HG03432 (cell line): ENCODE data around the gene NPR3.

ENCODE experiments used
- ATAC-seq: cut with Tn5 transposase; IDR thresholded peaks from one replicate; pipeline ENCODE4 v1.9.1; 2021; ENCODE audit warnings: mild to moderate bottlenecking, moderate library complexity; ENCODE audit not compliant: unreplicated experiment

The NPR3 gene

DNA sequence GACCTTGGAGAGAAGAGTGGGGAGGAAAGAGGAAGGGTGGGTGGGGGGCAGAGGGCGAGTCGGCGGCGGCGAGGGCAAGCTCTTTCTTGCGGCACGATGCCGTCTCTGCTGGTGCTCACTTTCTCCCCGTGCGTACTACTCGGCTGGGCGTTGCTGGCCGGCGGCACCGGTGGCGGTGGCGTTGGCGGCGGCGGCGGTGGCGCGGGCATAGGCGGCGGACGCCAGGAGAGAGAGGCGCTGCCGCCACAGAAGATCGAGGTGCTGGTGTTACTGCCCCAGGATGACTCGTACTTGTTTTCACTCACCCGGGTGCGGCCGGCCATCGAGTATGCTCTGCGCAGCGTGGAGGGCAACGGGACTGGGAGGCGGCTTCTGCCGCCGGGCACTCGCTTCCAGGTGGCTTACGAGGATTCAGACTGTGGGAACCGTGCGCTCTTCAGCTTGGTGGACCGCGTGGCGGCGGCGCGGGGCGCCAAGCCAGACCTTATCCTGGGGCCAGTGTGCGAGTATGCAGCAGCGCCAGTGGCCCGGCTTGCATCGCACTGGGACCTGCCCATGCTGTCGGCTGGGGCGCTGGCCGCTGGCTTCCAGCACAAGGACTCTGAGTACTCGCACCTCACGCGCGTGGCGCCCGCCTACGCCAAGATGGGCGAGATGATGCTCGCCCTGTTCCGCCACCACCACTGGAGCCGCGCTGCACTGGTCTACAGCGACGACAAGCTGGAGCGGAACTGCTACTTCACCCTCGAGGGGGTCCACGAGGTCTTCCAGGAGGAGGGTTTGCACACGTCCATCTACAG, 760 bp downstream of the NPR3 start:
- ATAC-seq = no peak

GRCh38 chr5:32712481-32713360, 1.6 kb downstream of the NPR3 start:
- ATAC-seq = no peak

DNA sequence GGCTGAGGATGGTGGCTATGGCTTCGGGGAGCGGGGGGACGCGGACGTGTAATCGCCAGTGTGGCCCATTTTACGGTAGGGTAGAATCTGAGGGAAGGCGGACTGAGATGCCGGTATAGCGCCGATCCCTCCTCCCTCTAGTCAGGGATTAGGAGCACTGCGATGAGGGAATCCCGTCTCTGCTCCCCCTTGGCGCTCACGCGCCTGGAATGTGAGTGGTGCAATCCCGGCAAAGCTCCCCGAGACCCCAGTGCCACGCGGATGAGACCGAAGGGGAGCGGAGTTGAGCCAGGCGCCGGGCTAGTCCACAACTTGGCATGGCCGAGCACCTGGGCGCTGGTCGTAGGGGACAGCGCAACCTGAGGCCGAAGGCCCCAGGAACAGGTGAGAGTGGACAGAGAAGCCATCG, 2.2 kb downstream of the NPR3 start:
- no peak for ATAC-seq

- ATAC-seq = no peak
These were observed 2.8 kb downstream of the NPR3 start for GRCh38 chr5:32713770-32714381.

DNA sequence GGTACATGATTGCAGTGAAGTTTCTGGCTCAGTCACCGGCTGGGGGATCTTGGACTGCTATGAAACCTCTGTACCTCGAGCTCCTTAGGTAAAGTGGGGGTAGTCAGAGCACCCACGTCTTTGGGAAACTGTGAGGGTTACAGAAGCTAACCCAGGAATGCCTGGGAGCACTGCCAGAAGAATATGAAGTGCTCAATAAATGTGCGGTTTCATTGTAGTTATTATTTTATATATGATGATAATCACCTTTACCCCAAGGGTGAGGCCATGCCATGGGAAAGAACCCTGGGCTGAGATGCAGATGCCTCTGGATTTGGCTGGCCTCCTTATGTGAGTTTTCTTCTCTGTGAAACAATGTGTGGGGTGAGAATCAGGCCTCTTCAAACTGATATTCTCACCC, 3.7 kb downstream of the NPR3 start:
- no peak for ATAC-seq

GRCh38 chr5:32720300-32720699, 9.2 kb downstream of the NPR3 start:
- no peak for ATAC-seq

DNA sequence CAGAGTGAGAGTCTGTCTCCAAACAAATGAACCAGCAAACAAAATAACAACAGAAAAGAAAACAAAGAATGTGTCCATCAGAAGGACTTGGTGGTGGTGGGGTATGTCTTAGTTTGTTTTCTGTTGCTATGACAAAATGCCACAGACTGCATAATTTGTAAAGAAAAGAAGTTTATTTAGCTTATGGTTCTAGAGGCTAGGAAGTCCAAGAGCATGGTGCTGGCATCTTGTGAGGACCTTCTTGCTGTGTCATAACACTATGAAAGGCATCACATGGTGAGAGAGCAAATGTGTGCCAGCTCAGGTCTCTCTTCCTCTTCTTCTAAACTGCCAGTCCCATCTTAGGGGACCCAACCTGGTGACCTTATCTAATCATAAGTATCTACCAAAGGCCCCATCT, 10.5 kb downstream of the NPR3 start:
- no peak for ATAC-seq

GRCh38 chr5:32722957-32723356, 11.8 kb downstream of the NPR3 start:
- ATAC-seq = no peak

DNA sequence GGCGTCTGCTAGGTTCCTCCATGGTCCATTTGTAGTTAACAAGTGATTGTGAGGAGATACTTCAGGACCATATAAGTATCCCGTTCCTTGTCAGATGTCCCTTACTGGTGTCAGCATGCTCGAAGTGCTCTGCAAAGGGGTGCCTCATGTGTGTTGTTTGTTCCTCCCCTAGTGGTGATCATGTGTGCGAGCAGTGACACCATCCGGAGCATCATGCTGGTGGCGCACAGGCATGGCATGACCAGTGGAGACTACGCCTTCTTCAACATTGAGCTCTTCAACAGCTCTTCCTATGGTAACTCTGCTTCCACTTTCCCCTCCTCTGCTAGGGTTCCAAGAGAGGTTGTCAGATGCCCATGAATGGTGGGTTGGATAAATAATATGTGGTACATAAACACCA, 13.4 kb downstream of the NPR3 start:
- ATAC-seq = no peak

DNA sequence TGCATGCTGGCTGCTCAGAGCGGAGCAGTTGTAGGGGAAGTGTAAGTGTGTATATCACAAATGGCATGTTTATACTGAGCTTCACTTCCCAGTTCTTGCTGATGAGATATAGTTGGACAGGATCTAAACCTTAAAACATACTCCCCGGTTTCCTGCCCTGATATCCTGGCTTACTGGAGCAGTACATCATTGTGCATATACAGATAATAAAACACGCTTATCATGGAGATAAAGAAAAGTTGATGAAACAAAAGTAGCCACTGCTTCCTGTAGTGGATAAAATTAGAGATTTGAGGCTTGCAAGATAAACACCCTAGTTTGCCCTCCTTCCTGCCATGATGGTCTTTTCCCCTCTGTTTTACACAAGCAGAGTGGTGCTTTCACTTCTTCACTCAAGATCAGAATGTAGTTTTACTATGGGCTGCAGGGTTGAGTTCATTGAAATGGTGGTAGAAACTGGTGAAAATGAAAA, 15.0 kb downstream of the NPR3 start:
- ATAC-seq = no peak

DNA sequence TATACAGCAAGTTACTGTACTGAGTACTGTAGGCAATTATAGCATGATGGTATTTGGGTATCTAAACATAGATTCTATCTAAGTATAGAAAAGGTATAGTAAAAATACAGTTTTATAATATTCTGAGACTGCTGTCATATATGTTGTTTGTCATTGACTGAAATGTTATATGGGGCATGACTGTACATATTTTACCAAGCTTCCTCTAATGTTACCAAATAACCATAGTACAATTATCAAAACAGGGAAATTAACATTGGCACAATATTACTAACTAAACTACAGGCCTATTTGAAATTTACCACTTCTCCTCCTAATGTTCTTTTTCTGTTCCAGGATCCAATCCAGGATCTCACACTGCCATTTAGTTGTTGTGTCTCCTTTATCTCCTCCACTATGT, 18.5 kb downstream of the NPR3 start:
- no peak for ATAC-seq

- ATAC-seq = no peak
These were observed 22.6 kb downstream of the NPR3 start for GRCh38 chr5:32733590-32734340.

DNA sequence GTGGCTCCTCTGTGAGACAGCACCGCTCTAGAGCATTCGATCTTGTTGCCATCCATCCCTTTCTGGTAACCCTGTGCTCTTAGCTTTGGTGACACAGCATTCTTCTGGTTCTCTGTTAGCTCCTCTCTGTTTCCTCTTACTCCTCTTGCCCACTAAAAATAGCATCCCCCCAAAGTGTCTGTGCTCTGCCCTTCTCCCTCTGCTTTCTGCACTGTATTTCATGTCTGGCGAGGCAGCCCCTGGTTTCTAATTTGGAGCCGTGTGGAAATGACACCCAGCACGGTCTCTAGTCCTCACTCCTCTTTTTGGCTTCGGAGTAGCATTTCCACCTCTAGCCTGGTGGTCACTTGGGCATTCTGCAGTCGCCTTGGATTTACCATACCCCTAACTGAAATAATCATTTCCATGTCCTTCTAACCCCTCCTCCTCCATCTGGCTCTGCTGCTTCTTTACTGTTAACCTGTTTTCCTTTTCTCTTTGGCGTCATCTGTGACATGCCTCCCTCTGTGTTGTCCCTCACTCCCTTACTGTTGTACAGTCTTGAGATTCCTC, 23.8 kb downstream of the NPR3 start:
- no peak for ATAC-seq

- no peak for ATAC-seq
These were observed 24.4 kb downstream of the NPR3 start for GRCh38 chr5:32735512-32735911.

DNA sequence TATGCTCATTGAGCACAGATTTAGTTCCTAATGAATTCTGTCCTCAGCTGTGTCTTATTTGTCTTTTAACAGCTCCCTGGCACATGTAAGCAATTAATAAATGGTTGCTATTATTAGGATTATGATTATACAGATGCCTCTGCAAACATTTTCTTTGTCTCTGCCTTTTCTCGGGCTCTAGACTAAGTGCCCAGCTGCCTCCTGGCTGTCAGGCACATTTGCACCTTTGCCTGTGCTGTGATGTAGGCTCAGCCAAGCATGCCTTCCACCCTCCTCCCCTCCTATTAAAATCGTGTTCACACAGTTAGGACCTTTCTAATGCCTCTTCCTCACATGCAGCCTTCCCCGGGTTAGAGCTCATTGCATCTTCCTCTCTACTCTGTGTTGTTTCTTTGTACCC, 25.7 kb downstream of the NPR3 start:
- no peak for ATAC-seq

DNA sequence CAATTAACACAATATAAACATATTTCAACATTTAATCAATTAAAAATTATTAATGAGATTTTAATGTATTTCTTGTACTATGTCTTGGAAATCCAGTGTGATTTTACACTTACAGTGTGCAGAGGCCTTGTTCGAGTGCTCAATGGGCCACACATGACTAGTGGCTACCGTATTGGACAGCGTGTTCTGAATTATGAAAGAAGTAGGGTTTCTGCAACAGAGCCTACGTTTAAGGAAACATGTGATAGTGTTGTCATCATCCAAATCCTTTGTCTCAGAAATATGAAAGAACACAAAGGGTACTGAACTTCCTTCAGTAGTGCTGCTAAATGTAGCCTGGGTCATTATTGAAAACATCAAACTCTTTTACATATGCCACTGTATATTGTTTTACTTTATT, 29.5 kb downstream of the NPR3 start:
- ATAC-seq = no peak

DNA sequence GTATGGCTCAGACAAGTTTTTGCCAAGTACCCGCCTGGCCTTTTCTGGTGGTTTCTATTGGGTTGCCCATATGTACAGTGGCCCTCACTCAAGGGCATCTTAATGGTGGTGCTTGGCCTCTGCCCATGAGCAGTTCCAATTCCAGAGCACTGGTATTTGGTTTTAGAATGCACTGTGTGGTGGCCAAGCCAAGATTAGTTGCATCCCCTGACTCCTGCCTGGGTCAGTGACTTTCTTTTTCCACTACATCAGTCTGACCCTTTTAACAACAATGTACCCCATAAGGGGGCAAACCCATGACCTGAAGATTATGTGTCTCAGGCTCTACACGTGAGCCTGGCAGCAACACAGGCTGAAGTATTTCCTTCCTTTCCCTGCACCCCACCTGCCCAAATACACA, 34.2 kb downstream of the NPR3 start:
- no peak for ATAC-seq

DNA sequence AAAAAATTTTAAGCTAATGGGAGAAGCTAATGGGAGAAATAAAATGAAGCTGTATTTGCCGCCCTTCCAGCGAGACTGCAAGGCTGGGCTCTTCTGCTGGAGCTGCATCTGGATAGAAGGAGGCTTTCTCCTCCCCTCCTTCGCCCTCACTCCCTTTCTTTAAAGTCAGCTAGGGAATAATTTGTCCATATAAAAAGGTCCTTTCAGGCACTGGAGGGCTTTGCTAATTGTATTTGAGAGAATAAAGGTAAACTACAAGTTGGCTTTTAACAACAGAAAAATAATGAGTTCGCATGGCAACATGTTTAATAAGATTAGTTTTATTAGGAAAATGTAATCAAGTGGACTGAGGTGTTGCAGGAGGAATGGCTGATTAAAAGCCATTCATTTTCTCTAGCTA, 41.3 kb downstream of the NPR3 start:
- ATAC-seq = no peak

DNA sequence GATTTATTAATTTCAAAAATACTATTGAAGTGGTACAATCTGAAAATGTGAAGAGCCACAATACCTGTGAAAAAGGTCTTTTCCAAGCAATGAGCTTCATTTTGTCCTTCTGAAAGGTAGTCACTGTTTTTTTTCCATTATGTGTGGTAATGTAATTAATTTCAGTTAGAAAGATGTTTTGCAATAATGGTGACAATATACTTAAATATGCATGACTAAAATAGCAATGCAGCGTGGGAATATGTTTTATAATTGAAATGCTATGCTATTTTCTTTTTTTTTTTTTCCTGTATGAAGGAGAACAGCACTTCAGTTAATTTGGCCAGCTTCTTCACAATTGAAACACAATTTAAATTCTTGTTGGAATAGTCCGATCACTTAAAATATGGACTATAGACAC, 41.9 kb downstream of the NPR3 start:
- ATAC-seq = no peak

- no peak for ATAC-seq
These were observed 42.6 kb downstream of the NPR3 start for GRCh38 chr5:32753765-32754164.

GRCh38 chr5:32754284-32754683, 43.2 kb downstream of the NPR3 start:
- no peak for ATAC-seq
